ENCODE data around the gene VWA3A.

- TF ChIP-seq, protein P1, sequence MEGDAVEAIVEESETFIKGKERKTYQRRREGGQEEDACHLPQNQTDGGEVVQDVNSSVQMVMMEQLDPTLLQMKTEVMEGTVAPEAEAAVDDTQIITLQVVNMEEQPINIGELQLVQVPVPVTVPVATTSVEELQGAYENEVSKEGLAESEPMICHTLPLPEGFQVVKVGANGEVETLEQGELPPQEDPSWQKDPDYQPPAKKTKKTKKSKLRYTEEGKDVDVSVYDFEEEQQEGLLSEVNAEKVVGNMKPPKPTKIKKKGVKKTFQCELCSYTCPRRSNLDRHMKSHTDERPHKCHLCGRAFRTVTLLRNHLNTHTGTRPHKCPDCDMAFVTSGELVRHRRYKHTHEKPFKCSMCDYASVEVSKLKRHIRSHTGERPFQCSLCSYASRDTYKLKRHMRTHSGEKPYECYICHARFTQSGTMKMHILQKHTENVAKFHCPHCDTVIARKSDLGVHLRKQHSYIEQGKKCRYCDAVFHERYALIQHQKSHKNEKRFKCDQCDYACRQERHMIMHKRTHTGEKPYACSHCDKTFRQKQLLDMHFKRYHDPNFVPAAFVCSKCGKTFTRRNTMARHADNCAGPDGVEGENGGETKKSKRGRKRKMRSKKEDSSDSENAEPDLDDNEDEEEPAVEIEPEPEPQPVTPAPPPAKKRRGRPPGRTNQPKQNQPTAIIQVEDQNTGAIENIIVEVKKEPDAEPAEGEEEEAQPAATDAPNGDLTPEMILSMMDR (IDR thresholded peaks at IDR 0.05; ENCODE audit: insufficient read depth, low read depth, low read length): no peak
- no peak for TF ChIP-seq EZH2 (IDR thresholded peaks at IDR 0.05; ENCODE audit: insufficient read depth, low read length)
Measured at GRCh38 chr16:22071331-22071910, 20.9 kb upstream of the VWA3A start.
